Naive thymus-derived CD4-positive, alpha-beta T cell (primary cell): ENCODE measurements around the gene ZSWIM6. TPM values are rescaled to one million over a fixed set of nuclear protein-coding genes. Genes with fewer than 3 reads are reported as not detected.

Experiments used
- ATAC-seq: fragments of 150-1000 bp; cut with Tn5 transposase; 2 replicates; pipeline ENCODE4 v1.10.0; 2021; ENCODE audit warnings: mild to moderate bottlenecking, moderate library complexity
- CTCF ChIA-PET: fragments of 350-600 bp; sonication (Branson Sonifier 250); formaldehyde crosslinking; loops from one replicate; lab custom pipeline; 2021; ENCODE audit warnings: antibody characterized with exemption; lab: Charles Lee
- POLR2A ChIA-PET: fragments of 350-600 bp; sonication (Branson Sonifier 250); formaldehyde crosslinking; loops from one replicate; lab custom pipeline; 2021; ENCODE audit warnings: antibody characterized with exemption, inconsistent platforms; lab: Charles Lee
- DNase-seq, 9 donors: peaks; one replicate each; pipeline versions ENCODE4 v3.0.0 to v3.0.0-alpha.2; 2020 to 2022; ENCODE audit warnings: mixed read lengths in 1 of 9
- H3K27ac ChIP-seq: one replicate; pipeline ENCODE4 v1.7.0; 2013; ENCODE audit warnings: mild to moderate bottlenecking, low read depth, low read length, moderate library complexity
- H3K27me3 ChIP-seq, 2 donors: one replicate each; pipeline ENCODE4 v1.7.0; 2013; ENCODE audit warnings: low read length in 2 of 2, mild to moderate bottlenecking in 2 of 2, moderate library complexity in 2 of 2; ENCODE audit not compliant: control insufficient read depth in 2 of 2, insufficient read depth in 2 of 2
- H3K36me3 ChIP-seq, 3 experiments: 1 replicate in 2 of 3; 2 replicates in 1 of 3; pipeline ENCODE4 v1.7.0; 2013; ENCODE audit warnings: low read length in 3 of 3, mild to moderate bottlenecking in 3 of 3, moderate library complexity in 1 of 3; ENCODE audit not compliant: insufficient read depth in 3 of 3, control insufficient read depth in 2 of 3
- H3K4me1 ChIP-seq, 2 donors: one replicate each; pipeline ENCODE4 v1.7.0; 2013; ENCODE audit warnings: low read length in 2 of 2, mild to moderate bottlenecking in 2 of 2, moderate library complexity in 1 of 2; ENCODE audit not compliant: control insufficient read depth in 2 of 2, insufficient read depth in 2 of 2
- H3K4me3 ChIP-seq: 2 replicates; pipeline ENCODE4 v1.7.0; 2013; ENCODE audit warnings: mild to moderate bottlenecking, low read length
- H3K9me3 ChIP-seq, 3 experiments: 1 replicate in 2 of 3; 2 replicates in 1 of 3; pipeline ENCODE4 v1.7.0; 2013; ENCODE audit warnings: low read length in 3 of 3; ENCODE audit not compliant: control insufficient read depth in 2 of 3
- H3K27ac Mint-ChIP-seq, 9 donors: one replicate each; pipeline ENCODE4 v1.8.0; 2020 to 2022; ENCODE audit warnings: mixed read lengths in 9 of 9, mild to moderate bottlenecking in 8 of 9, moderate library complexity in 5 of 9, inconsistent platforms in 2 of 9
- H3K27me3 Mint-ChIP-seq, 5 donors: one replicate each; pipeline ENCODE4 v1.8.0; 2021 to 2022; ENCODE audit warnings: mixed read lengths in 5 of 5, mild to moderate bottlenecking in 1 of 5
- H3K36me3 Mint-ChIP-seq, 5 donors: one replicate each; pipeline ENCODE4 v1.8.0; 2020 to 2022; ENCODE audit warnings: mixed read lengths in 5 of 5, mild to moderate bottlenecking in 3 of 5, inconsistent platforms in 1 of 5
- H3K4me1 Mint-ChIP-seq, 7 donors: one replicate each; pipeline ENCODE4 v1.8.0; 2020 to 2022; ENCODE audit warnings: mixed read lengths in 7 of 7, mild to moderate bottlenecking in 3 of 7, inconsistent platforms in 1 of 7
- H3K4me3 Mint-ChIP-seq, 10 donors: one replicate each; pipeline ENCODE4 v1.8.0; 2020 to 2022; ENCODE audit warnings: mild to moderate bottlenecking in 10 of 10, mixed read lengths in 10 of 10, moderate library complexity in 6 of 10, inconsistent platforms in 2 of 10
- H3K9me3 Mint-ChIP-seq, 11 donors: one replicate each; pipeline ENCODE4 v1.8.0; 2020 to 2022; ENCODE audit warnings: mixed read lengths in 11 of 11, mild to moderate bottlenecking in 4 of 11, inconsistent platforms in 1 of 11, moderate library complexity in 1 of 11
- intact Hi-C, 2 donors: fragments of 100-400 bp; cut with micrococcal nuclease; formaldehyde crosslinking; loops; one replicate each; pipeline ENCODE4 v1.15.1; 2023
- polyA plus RNA-seq, 2 donors: library from polyadenylated mRNA; unstranded; fragments of 300-500 nt; fragmentation: Illumina TruSeq; gene quantifications; one replicate each; pipeline ENCODE4 v1.2.3, GENCODE V29; 2021
- total RNA-seq, 6 experiments: library from RNA in 5 of 6; stranded (reverse) in 5 of 6; gene quantifications; 1 replicate in 5 of 6; 2 replicates in 1 of 6; pipeline ENCODE4 v1.2.3 and lab custom pipeline; 2021 to 2026

The ZSWIM6 gene
- total and polyA plus RNA-seq, 7 experiments from 2014 or later = 0.29 to 18.5 (median 8.2) TPM

- Mint-ChIP-seq H3K36me3 (no peaks in the 10 kb centered on the region), H3K9me3 (peaks cover 0 to 6% (median 0%) of the 10 kb centered on the region in 11 donors), H3K27me3 (no peaks in the 10 kb centered on the region), H3K4me1 (peaks cover 0 to 4% (median 0%) of the 10 kb centered on the region in 7 donors), H3K4me3 (no peak overlapping the region), H3K27ac (no peak overlapping the region)
- Histone ChIP-seq H3K36me3 (no peaks in the 10 kb centered on the region), H3K27ac (no peak overlapping the region), H3K4me1 (no peaks in the 10 kb centered on the region), H3K9me3 (no peaks in the 10 kb centered on the region), H3K27me3 (no peaks in the 10 kb centered on the region), H3K4me3 (no peak overlapping the region)
- POLR2A ChIA-PET = interaction anchor here (0.7 kb wide), 1 partner anchor 32 kb away, joined by 3 read pairs; no protein-coding TSS in a partner anchor
- no peak for ATAC-seq
- CTCF ChIA-PET = no interaction called here
- intact Hi-C loops = loop anchor here in 1 of 2 donors (10.0 kb wide), 1 partner anchor 344 kb away; the partner anchor contains the start of genes ERCC8 and NDUFAF2
- no peak for DNase-seq
Observed at GRCh38 chr5:61289241-61289640, 42.8 kb upstream of the ZSWIM6 start.

GRCh38 chr5:61289669-61290306 lies 42.3 kb upstream of the ZSWIM6 start:
- ChIA-PET POLR2A (interaction anchor here (0.7 kb wide), 1 partner anchor 31 kb away, joined by 3 read pairs; no protein-coding TSS in a partner anchor), CTCF (no interaction called here)
- no peaks in the 10 kb centered on the region for H3K36me3 Mint-ChIP-seq
- no peaks in the 10 kb centered on the region for H3K27me3 Mint-ChIP-seq
- H3K4me3 Mint-ChIP-seq = no peak overlapping the region
- H3K9me3 ChIP-seq = no peaks in the 10 kb centered on the region
- peaks cover 0 to 6% (median 0%) of the 10 kb centered on the region in 11 donors for H3K9me3 Mint-ChIP-seq
- H3K36me3 ChIP-seq = no peaks in the 10 kb centered on the region
- intact Hi-C loops = loop anchor here in 1 of 2 donors (10.0 kb wide), 1 partner anchor 345 kb away; the partner anchor contains the start of genes ERCC8 and NDUFAF2
- peaks cover 0 to 4% (median 0%) of the 10 kb centered on the region in 7 donors for H3K4me1 Mint-ChIP-seq
- H3K27ac ChIP-seq = no peak overlapping the region
- DNase-seq (no peak), ATAC-seq (peak; percentile 24)
- H3K4me1 ChIP-seq = no peaks in the 10 kb centered on the region
- no peaks in the 10 kb centered on the region for H3K27me3 ChIP-seq
- no peak overlapping the region for H3K27ac Mint-ChIP-seq
- H3K4me3 ChIP-seq = no peak overlapping the region

GRCh38 chr5:61290791-61291210 lies 41.3 kb upstream of the ZSWIM6 start:
- Histone ChIP-seq H3K27me3 (no peaks in the 10 kb centered on the region), H3K9me3 (no peaks in the 10 kb centered on the region), H3K4me3 (no peak overlapping the region), H3K27ac (no peak overlapping the region), H3K36me3 (no peaks in the 10 kb centered on the region), H3K4me1 (no peaks in the 10 kb centered on the region)
- intact Hi-C loops = no loop called here
- Mint-ChIP-seq H3K27ac (no peak overlapping the region), H3K36me3 (peaks cover 0 to 1% (median 0%) of the 10 kb centered on the region in 5 donors), H3K4me3 (no peak overlapping the region), H3K27me3 (no peaks in the 10 kb centered on the region), H3K9me3 (peaks cover 0 to 1% (median 0%) of the 10 kb centered on the region in 11 donors), H3K4me1 (peaks cover 0 to 4% (median 0%) of the 10 kb centered on the region in 7 donors)
- ChIA-PET CTCF (no interaction called here), POLR2A (no interaction called here)
- no peak for DNase-seq
- ATAC-seq = no peak

- Histone ChIP-seq H3K9me3 (no peaks in the 10 kb centered on the region), H3K4me3 (no peak overlapping the region), H3K27me3 (no peaks in the 10 kb centered on the region), H3K4me1 (no peaks in the 10 kb centered on the region), H3K36me3 (no peaks in the 10 kb centered on the region), H3K27ac (no peak overlapping the region)
- POLR2A ChIA-PET = no interaction called here
- no peak for DNase-seq
- Mint-ChIP-seq H3K36me3 (peaks cover 0 to 1% (median 0%) of the 10 kb centered on the region in 5 donors), H3K27me3 (no peaks in the 10 kb centered on the region), H3K27ac (no peak overlapping the region), H3K4me1 (peaks cover 0 to 4% (median 0%) of the 10 kb centered on the region in 7 donors), H3K4me3 (no peak overlapping the region), H3K9me3 (no peaks in the 10 kb centered on the region)
- no peak for ATAC-seq
- CTCF ChIA-PET = no interaction called here
- intact Hi-C loops = no loop called here
Observed at GRCh38 chr5:61292062-61292657, 39.9 kb upstream of the ZSWIM6 start.

GRCh38 chr5:61293071-61293470 lies 39.0 kb upstream of the ZSWIM6 start:
- DNase-seq = no peak
- Mint-ChIP-seq H3K9me3 (no peaks in the 10 kb centered on the region), H3K4me3 (no peak overlapping the region), H3K4me1 (peaks cover 0 to 7% (median 0%) of the 10 kb centered on the region in 7 donors), H3K36me3 (peaks cover 0 to 1% (median 0%) of the 10 kb centered on the region in 5 donors), H3K27ac (no peak overlapping the region), H3K27me3 (no peaks in the 10 kb centered on the region)
- no peaks in the 10 kb centered on the region for H3K27me3 ChIP-seq
- H3K9me3 ChIP-seq = no peaks in the 10 kb centered on the region
- intact Hi-C loops = no loop called here
- no peaks in the 10 kb centered on the region for H3K4me1 ChIP-seq
- no peak overlapping the region for H3K4me3 ChIP-seq
- H3K27ac ChIP-seq = no peak overlapping the region
- no peaks in the 10 kb centered on the region for H3K36me3 ChIP-seq
- ATAC-seq = no peak
- CTCF ChIA-PET = no interaction called here
- POLR2A ChIA-PET = no interaction called here

GRCh38 chr5:61293873-61294272 lies 38.2 kb upstream of the ZSWIM6 start:
- DNase-seq = no peak
- Histone ChIP-seq H3K4me1 (no peaks in the 10 kb centered on the region), H3K27me3 (no peaks in the 10 kb centered on the region), H3K36me3 (no peaks in the 10 kb centered on the region), H3K27ac (no peak overlapping the region), H3K4me3 (no peak overlapping the region), H3K9me3 (no peaks in the 10 kb centered on the region)
- H3K4me3 Mint-ChIP-seq = no peak overlapping the region
- ChIA-PET POLR2A (no interaction called here), CTCF (no interaction called here)
- no peak for ATAC-seq
- H3K4me1 Mint-ChIP-seq = peaks cover 0 to 8% (median 0%) of the 10 kb centered on the region in 7 donors
- no peak overlapping the region for H3K27ac Mint-ChIP-seq
- no peaks in the 10 kb centered on the region for H3K27me3 Mint-ChIP-seq
- intact Hi-C loops = no loop called here
- peaks cover 0 to 1% (median 0%) of the 10 kb centered on the region in 11 donors for H3K9me3 Mint-ChIP-seq
- peaks cover 0 to 1% (median 0%) of the 10 kb centered on the region in 5 donors for H3K36me3 Mint-ChIP-seq
